ENCODE measurements around the gene H1-8.

Gene H1-8

GRCh38 chr3:129518581-129518980, 24.4 kb upstream of the H1-8 start:
- TF ChIP-seq CTCF (IDR thresholded peaks at IDR 0.05; ENCODE audit: low read depth, low read length), result no peak
- DNase-seq (ENCODE audit: extremely low read depth, low read depth), result no peak

GRCh38 chr3:129519449-129519848, 23.5 kb upstream of the H1-8 start:
- no peak for DNase-seq (ENCODE audit: extremely low read depth, low read depth)
- no peak for TF ChIP-seq CTCF (IDR thresholded peaks at IDR 0.05; ENCODE audit: low read depth, low read length)

GRCh38 chr3:129519896-129520715, 22.9 kb upstream of the H1-8 start:
- no peak for DNase-seq (ENCODE audit: extremely low read depth, low read depth)
- no peak for TF ChIP-seq CTCF (IDR thresholded peaks at IDR 0.05; ENCODE audit: low read depth, low read length)

GRCh38 chr3:129520960-129521359, 22.0 kb upstream of the H1-8 start:
- no peak for DNase-seq (ENCODE audit: extremely low read depth, low read depth)
- TF ChIP-seq CTCF (IDR thresholded peaks at IDR 0.05; ENCODE audit: low read depth, low read length), result no peak

- TF ChIP-seq CTCF (IDR thresholded peaks at IDR 0.05; ENCODE audit: low read depth, low read length), result no peak
- DNase-seq (ENCODE audit: extremely low read depth, low read depth), result no peak
These were observed 21.4 kb upstream of the H1-8 start for GRCh38 chr3:129521611-129522010.

- no peak for DNase-seq (ENCODE audit: extremely low read depth, low read depth)
- TF ChIP-seq CTCF (IDR thresholded peaks at IDR 0.05; ENCODE audit: low read depth, low read length), result no peak
These were observed 20.0 kb upstream of the H1-8 start for GRCh38 chr3:129522953-129523352.

GRCh38 chr3:129524081-129524480, 18.9 kb upstream of the H1-8 start:
- no peak for TF ChIP-seq CTCF (IDR thresholded peaks at IDR 0.05; ENCODE audit: low read depth, low read length)
- no peak for DNase-seq (ENCODE audit: extremely low read depth, low read depth)

Data from AG09319 (cell line).